ENCODE data around the gene IL1R2.

IL1R2 gene

DNA sequence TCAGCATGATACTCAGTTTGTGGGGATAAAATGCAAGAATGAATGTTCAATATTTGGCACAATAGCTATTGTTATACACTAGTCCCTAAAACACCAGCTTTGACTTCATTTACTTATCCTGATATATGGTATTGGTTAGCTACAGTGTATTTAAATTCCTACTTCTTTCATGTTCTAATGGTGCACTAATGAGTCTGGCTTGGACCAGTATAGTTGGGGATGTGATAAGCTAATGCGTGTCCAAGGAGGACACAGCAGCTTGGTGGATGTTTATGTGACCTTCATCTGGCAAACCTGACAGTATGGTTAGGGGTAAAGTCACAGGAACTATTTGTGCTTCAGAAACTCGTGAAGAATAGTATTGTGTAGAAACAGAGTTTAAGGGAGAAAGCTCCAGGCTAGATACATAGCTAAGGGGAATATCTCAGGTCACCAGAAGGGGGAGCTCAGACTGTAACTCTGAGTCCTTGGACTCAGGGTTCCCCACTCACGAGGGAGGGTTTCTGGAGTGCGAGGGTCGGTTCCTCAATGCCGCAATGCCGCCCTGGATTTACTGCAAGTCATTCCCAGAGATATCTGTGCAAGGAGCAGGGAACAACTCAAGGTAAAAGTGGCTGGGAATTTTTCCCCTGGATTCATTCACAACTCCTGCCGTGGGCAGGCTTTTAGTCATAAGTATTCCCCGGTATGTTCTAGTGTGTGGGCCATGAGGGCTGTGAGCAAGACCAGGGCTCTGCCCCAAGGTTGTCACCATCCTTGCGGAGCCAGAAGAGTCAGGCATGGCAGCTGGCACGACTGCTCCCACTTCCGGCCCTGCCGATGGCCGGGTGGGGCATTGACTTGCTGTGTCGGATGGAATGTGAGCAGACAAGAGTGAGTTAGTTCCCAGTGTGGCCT, 14.5 kb downstream of the IL1R2 start:
- no peak overlapping the region for H3K4me3 ChIP-seq (ENCODE audit: low read depth, low read length)
- H3K27ac ChIP-seq = no peak overlapping the region
- H3K4me1 ChIP-seq = peaks cover 4% of the 10 kb centered on the region
- TF ChIP-seq, protein P1, sequence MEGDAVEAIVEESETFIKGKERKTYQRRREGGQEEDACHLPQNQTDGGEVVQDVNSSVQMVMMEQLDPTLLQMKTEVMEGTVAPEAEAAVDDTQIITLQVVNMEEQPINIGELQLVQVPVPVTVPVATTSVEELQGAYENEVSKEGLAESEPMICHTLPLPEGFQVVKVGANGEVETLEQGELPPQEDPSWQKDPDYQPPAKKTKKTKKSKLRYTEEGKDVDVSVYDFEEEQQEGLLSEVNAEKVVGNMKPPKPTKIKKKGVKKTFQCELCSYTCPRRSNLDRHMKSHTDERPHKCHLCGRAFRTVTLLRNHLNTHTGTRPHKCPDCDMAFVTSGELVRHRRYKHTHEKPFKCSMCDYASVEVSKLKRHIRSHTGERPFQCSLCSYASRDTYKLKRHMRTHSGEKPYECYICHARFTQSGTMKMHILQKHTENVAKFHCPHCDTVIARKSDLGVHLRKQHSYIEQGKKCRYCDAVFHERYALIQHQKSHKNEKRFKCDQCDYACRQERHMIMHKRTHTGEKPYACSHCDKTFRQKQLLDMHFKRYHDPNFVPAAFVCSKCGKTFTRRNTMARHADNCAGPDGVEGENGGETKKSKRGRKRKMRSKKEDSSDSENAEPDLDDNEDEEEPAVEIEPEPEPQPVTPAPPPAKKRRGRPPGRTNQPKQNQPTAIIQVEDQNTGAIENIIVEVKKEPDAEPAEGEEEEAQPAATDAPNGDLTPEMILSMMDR (IDR thresholded peaks at IDR 0.05) = peak; percentile 66
- no peak overlapping the region for H3K4me2 ChIP-seq (ENCODE audit: low read length)
- no peaks in the 10 kb centered on the region for H3K36me3 ChIP-seq (ENCODE audit: control insufficient read depth, insufficient read depth, low read length)
- no peak overlapping the region for H3K9ac ChIP-seq
- H3K27me3 ChIP-seq (ENCODE audit: control insufficient read depth, insufficient read depth, low read length) = no peaks in the 10 kb centered on the region
- no peaks in the 10 kb centered on the region for H3K79me2 ChIP-seq
- H3K9me3 ChIP-seq (ENCODE audit: control insufficient read depth, low read length) = no peaks in the 10 kb centered on the region
- H2AFZ ChIP-seq = no peak overlapping the region

DNA sequence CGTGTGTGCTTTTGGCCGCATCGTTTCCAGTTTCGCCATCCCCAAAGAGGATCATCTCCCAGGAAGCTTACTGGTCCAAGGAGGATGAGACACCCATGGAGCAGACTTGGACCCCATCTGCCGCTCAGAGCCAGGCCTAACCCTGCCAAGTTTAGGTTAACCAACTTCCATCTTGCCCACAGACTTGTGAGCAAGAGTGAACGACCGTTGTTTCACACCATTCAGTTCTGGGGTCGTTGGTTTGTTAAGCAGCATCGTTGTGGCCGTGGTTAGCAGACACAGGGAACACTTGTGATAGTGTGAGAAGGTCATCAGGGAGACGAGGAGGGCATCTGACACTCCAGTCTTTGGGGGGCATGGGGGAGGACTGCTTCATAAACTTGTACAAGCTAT, 15.1 kb downstream of the IL1R2 start:
- Histone ChIP-seq H3K79me2 (no peaks in the 10 kb centered on the region), H3K4me2 (ENCODE audit: low read length) (no peak overlapping the region), H3K9ac (no peak overlapping the region), H2AFZ (no peak overlapping the region), H3K27ac (no peak overlapping the region), H3K36me3 (ENCODE audit: control insufficient read depth, insufficient read depth, low read length) (no peaks in the 10 kb centered on the region), H3K27me3 (ENCODE audit: control insufficient read depth, insufficient read depth, low read length) (no peaks in the 10 kb centered on the region), H3K9me3 (ENCODE audit: control insufficient read depth, low read length) (no peaks in the 10 kb centered on the region), H3K4me3 (ENCODE audit: low read depth, low read length) (no peak overlapping the region), H3K4me1 (peaks cover 4% of the 10 kb centered on the region)
- TF ChIP-seq, protein P1 (IDR thresholded peaks at IDR 0.05) = no peak

DNA sequence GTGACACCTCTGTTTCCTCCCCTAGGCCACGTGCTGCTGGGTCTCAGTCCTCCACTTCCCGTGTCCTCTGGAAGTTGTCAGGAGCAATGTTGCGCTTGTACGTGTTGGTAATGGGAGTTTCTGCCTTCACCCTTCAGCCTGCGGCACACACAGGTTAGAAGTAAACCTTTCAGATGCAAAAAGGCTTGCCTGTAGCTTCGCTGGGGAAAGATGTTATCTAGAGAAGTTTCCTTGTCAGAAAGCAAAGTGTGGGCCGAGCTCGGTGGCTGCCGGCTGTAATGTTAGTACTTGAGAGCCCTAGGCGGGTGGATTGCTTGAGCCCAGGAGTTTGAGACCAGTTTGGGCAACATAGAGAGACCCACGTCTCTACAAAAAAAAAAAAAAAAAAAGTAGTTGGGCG, 16.7 kb downstream of the IL1R2 start:
- Histone ChIP-seq H3K9me3 (ENCODE audit: control insufficient read depth, low read length) (no peaks in the 10 kb centered on the region), H3K9ac (no peak overlapping the region), H3K4me3 (ENCODE audit: low read depth, low read length) (no peak overlapping the region), H3K79me2 (no peaks in the 10 kb centered on the region), H3K4me2 (ENCODE audit: low read length) (no peak overlapping the region), H2AFZ (no peak overlapping the region), H3K27me3 (ENCODE audit: control insufficient read depth, insufficient read depth, low read length) (no peaks in the 10 kb centered on the region), H3K36me3 (ENCODE audit: control insufficient read depth, insufficient read depth, low read length) (no peaks in the 10 kb centered on the region), H3K4me1 (peaks cover 4% of the 10 kb centered on the region), H3K27ac (no peak overlapping the region)
- TF ChIP-seq, protein P1 (IDR thresholded peaks at IDR 0.05) = no peak

DNA sequence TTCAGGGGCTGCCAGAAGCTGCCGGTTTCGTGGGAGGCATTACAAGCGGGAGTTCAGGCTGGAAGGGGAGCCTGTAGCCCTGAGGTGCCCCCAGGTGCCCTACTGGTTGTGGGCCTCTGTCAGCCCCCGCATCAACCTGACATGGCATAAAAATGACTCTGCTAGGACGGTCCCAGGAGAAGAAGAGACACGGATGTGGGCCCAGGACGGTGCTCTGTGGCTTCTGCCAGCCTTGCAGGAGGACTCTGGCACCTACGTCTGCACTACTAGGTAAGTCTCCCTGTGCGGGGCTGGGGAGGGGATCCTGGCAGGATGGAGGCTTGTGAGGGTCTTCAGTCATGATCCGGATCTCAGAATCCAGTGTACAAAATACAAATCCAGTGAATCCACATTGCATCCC, 17.8 kb downstream of the IL1R2 start:
- Histone ChIP-seq H2AFZ (no peak overlapping the region), H3K9me3 (ENCODE audit: control insufficient read depth, low read length) (no peaks in the 10 kb centered on the region), H3K27ac (no peak overlapping the region), H3K4me1 (peaks cover 4% of the 10 kb centered on the region), H3K9ac (no peak overlapping the region), H3K4me2 (ENCODE audit: low read length) (no peak overlapping the region), H3K36me3 (ENCODE audit: control insufficient read depth, insufficient read depth, low read length) (no peaks in the 10 kb centered on the region), H3K4me3 (ENCODE audit: low read depth, low read length) (no peak overlapping the region), H3K79me2 (no peaks in the 10 kb centered on the region), H3K27me3 (ENCODE audit: control insufficient read depth, insufficient read depth, low read length) (no peaks in the 10 kb centered on the region)
- TF ChIP-seq, protein P1 (IDR thresholded peaks at IDR 0.05) = no peak

DNA sequence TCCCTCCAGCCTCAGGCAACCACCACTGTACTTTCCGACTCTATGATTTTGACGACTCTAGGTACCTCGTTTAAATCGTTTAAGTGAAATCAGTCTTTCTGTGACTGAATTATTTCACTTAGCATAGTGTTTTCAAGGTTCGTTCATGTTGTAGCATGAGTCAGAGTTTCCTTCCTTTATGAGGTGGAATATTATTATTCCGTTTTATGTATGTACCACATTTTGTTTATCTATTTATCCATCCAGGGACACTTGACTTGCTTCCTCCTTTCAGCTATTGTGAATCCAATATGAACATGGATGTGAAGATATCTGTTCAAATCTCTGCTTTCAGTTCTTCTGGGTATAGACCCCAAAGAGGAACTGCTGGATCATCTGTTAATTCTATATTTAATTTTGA, 19.1 kb downstream of the IL1R2 start:
- Histone ChIP-seq H3K4me3 (ENCODE audit: low read depth, low read length) (no peak overlapping the region), H3K27ac (no peak overlapping the region), H3K9ac (no peak overlapping the region), H3K27me3 (ENCODE audit: control insufficient read depth, insufficient read depth, low read length) (no peaks in the 10 kb centered on the region), H3K79me2 (no peaks in the 10 kb centered on the region), H3K4me1 (no peaks in the 10 kb centered on the region), H3K9me3 (ENCODE audit: control insufficient read depth, low read length) (no peaks in the 10 kb centered on the region), H3K4me2 (ENCODE audit: low read length) (no peak overlapping the region), H2AFZ (no peak overlapping the region), H3K36me3 (ENCODE audit: control insufficient read depth, insufficient read depth, low read length) (no peaks in the 10 kb centered on the region)
- TF ChIP-seq, protein P1 (IDR thresholded peaks at IDR 0.05) = no peak

All from parathyroid adenoma (tissue), 2 donors.